Astrocyte of the cerebellum (primary cell): Measurements from ENCODE around the gene RORC.
"Not testable (repeated sequence)": the region's sequence is repeated elsewhere in the genome, so short reads cannot be mapped to it uniquely, and the experiment has no call there.

Experiments used
- DNase-seq: peaks from one replicate; pipeline ENCODE4 v3.0.0-alpha.2; 2011; ENCODE audit warnings: low read depth
- H3K4me3 ChIP-seq: 2 replicates; pipeline ENCODE4 v1.5.1; 2011; ENCODE audit warnings: mild to moderate bottlenecking, low read depth, low read length, moderate library complexity
- in situ Hi-C: cut with HindIII; loops from 2 replicates; pipeline ENCODE4 v1.10.0; 2017; ENCODE audit warnings: low sequenced_read_pairs
- TF ChIP-seq, protein P1 (sequence below): IDR thresholded peaks from 2 replicates; pipeline ENCODE4 v1.5.1; 2012; ENCODE audit warnings: low read length, low read depth, moderate library complexity, mild to moderate bottlenecking; ENCODE audit errors: missing control alignments

Gene RORC

DNA sequence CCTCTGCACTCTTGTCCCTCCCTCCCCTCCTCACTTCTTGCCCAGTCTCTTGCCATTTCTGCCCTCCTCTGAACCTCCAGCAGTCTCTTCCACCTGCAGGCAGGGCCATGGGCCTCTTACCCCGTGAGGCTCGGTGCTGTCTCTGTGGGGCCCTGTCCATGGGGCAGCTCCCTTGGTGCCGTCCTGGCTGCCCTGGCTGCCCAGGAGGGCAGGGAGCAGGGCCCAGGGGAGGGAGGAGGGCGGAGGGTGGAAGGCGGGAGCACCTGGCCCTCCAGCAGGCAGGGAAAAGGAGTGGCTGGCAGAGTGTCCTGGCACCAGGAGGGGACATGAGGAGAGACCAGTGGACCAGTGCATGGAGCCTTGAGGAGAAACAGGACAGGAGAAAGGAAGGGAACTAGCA is at the start of gene RORC:
Gene RORC, minus strand, starts transcription at position 198 of the 400 bp plus-strand sequence. Its CDS starts 38 bp downstream, at position 160.
- TF ChIP-seq, protein P1, sequence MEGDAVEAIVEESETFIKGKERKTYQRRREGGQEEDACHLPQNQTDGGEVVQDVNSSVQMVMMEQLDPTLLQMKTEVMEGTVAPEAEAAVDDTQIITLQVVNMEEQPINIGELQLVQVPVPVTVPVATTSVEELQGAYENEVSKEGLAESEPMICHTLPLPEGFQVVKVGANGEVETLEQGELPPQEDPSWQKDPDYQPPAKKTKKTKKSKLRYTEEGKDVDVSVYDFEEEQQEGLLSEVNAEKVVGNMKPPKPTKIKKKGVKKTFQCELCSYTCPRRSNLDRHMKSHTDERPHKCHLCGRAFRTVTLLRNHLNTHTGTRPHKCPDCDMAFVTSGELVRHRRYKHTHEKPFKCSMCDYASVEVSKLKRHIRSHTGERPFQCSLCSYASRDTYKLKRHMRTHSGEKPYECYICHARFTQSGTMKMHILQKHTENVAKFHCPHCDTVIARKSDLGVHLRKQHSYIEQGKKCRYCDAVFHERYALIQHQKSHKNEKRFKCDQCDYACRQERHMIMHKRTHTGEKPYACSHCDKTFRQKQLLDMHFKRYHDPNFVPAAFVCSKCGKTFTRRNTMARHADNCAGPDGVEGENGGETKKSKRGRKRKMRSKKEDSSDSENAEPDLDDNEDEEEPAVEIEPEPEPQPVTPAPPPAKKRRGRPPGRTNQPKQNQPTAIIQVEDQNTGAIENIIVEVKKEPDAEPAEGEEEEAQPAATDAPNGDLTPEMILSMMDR: no peak
- no peak for DNase-seq
- in situ Hi-C loops: no loop called here
- no peak within 1 kb of the TSS for H3K4me3 ChIP-seq

GRCh38 chr1:151875419-151876097 is 44.0 kb upstream of the RORC start:
- in situ Hi-C loops: no loop called here
- H3K4me3 ChIP-seq: no peak overlapping the region
- DNase-seq: no peak
- TF ChIP-seq, protein P1: no peak

GRCh38 chr1:151872776-151873175 is 41.2 kb upstream of the RORC start:
- in situ Hi-C loops, DNase-seq, H3K4me3 ChIP-seq: not testable (repeated sequence)

- DNase-seq: no peak
- TF ChIP-seq, protein P1: no peak
- H3K4me3 ChIP-seq: no peak overlapping the region
- in situ Hi-C loops: no loop called here
These were observed 39.9 kb upstream of the RORC start for GRCh38 chr1:151871284-151872030.

GRCh38 chr1:151868486-151868885 is 36.9 kb upstream of the RORC start:
- DNase-seq: no peak
- TF ChIP-seq, protein P1: no peak
- in situ Hi-C loops: no loop called here
- H3K4me3 ChIP-seq: no peak overlapping the region

- DNase-seq: no peak
- no peak overlapping the region for H3K4me3 ChIP-seq
- TF ChIP-seq, protein P1: no peak
- in situ Hi-C loops: no loop called here
These were observed 36.3 kb upstream of the RORC start for GRCh38 chr1:151867765-151868411.
